GM23338 (cell line): ENCODE data around the gene CTNNA3. TPM values are rescaled to one million over a fixed set of nuclear protein-coding genes. Genes with fewer than 3 reads are reported as not detected.

Experiments used
- ATAC-seq: fragments of 200-7000 bp; cut with Tn5 transposase; 3 replicates; pipeline ENCODE4 v1.9.1; 2020
- DNase-seq: peaks from one replicate; pipeline ENCODE4 v3.0.0-alpha.2; 2015; ENCODE audit warnings: low spot score
- H2AFZ ChIP-seq: fragments of 200-600 bp; sonication (generic); 2 replicates; pipeline ENCODE4 v1.8.0; 2016; ENCODE audit warnings: antibody characterized with exemption, mild to moderate bottlenecking, moderate library complexity
- H3F3A ChIP-seq: fragments of 200-600 bp; sonication (generic); replicated peaks from 2 replicates; pipeline ENCODE4 v1.8.0; 2017; ENCODE audit warnings: antibody characterized with exemption, mixed run types, low read depth
- H3K27ac ChIP-seq: fragments of 200-600 bp; sonication (generic); 2 replicates; pipeline ENCODE4 v1.6.1; 2016; ENCODE audit warnings: low read depth
- H3K27me3 ChIP-seq: fragments of 200-600 bp; sonication (generic); 2 replicates; pipeline ENCODE4 v1.8.0; 2016; ENCODE audit warnings: mild to moderate bottlenecking, mixed run types, moderate library complexity; ENCODE audit not compliant: insufficient read depth
- H3K36me3 ChIP-seq: fragments of 200-600 bp; sonication (generic); 2 replicates; pipeline ENCODE4 v1.8.0; 2016; ENCODE audit warnings: mild to moderate bottlenecking; ENCODE audit not compliant: insufficient read depth
- H3K4me1 ChIP-seq: fragments of 200-600 bp; sonication (generic); 2 replicates; pipeline ENCODE4 v1.8.0; 2016; ENCODE audit warnings: mild to moderate bottlenecking, moderate library complexity; ENCODE audit not compliant: insufficient read depth
- H3K4me2 ChIP-seq: fragments of 200-600 bp; sonication (generic); 2 replicates; pipeline ENCODE4 v1.7.1; 2017; ENCODE audit warnings: mixed run types
- H3K4me3 ChIP-seq: fragments of 200-600 bp; sonication (generic); 2 replicates; pipeline ENCODE4 v1.6.1; 2016; ENCODE audit warnings: mixed run types
- H3K79me2 ChIP-seq: fragments of 200-600 bp; sonication (generic); replicated peaks from 2 replicates; pipeline ENCODE4 v1.8.0; 2017; ENCODE audit warnings: mild to moderate bottlenecking; ENCODE audit not compliant: insufficient read depth
- H3K9me2 ChIP-seq: fragments of 200-600 bp; sonication (generic); 2 replicates; pipeline ENCODE4 v1.8.0; 2017; ENCODE audit not compliant: insufficient read depth
- H4K20me1 ChIP-seq: fragments of 200-600 bp; sonication (generic); replicated peaks from 2 replicates; pipeline ENCODE4 v1.8.0; 2017; ENCODE audit warnings: mild to moderate bottlenecking; ENCODE audit not compliant: insufficient read depth
- H3K27ac Mint-ChIP-seq: 2 replicates; pipeline ENCODE4 v1.8.0; 2020; ENCODE audit warnings: inconsistent platforms, mild to moderate bottlenecking, moderate library complexity, mixed read lengths
- H3K27me3 Mint-ChIP-seq: 3 replicates; pipeline ENCODE4 v1.8.0; 2022; ENCODE audit warnings: low read depth, mild to moderate bottlenecking, moderate library complexity, mixed read lengths, inconsistent platforms; ENCODE audit not compliant: insufficient read depth, poor library complexity
- H3K36me3 Mint-ChIP-seq: 3 replicates; pipeline ENCODE4 v1.8.0; 2021; ENCODE audit warnings: low read depth, mild to moderate bottlenecking, inconsistent platforms, moderate library complexity, mixed read lengths
- H3K4me1 Mint-ChIP-seq: 3 replicates; pipeline ENCODE4 v1.8.0; 2020; ENCODE audit warnings: mild to moderate bottlenecking, inconsistent platforms, mixed read lengths
- H3K4me3 Mint-ChIP-seq: 3 replicates; pipeline ENCODE4 v1.8.0; 2021; ENCODE audit warnings: moderate library complexity, mild to moderate bottlenecking, inconsistent platforms, mixed read lengths
- H3K9me3 Mint-ChIP-seq: 3 replicates; pipeline ENCODE4 v1.8.0; 2020; ENCODE audit warnings: moderate library complexity, mild to moderate bottlenecking, inconsistent platforms, mixed read lengths
- CTCF ChIP-seq, 2 experiments: fragments of 200-600 bp in 1 of 2; sonication (generic) in 1 of 2; conservative IDR thresholded peaks; 2 replicates each; pipeline versions ENCODE4 v1.5.1 to v1.6.1; 2016 to 2017; ENCODE audit warnings: antibody characterized with exemption in 2 of 2, low read depth in 2 of 2, mild to moderate bottlenecking in 2 of 2, moderate library complexity in 1 of 2
- EZH2 ChIP-seq: fragments of 200-600 bp; sonication (generic); IDR thresholded peaks from one replicate; pipeline ENCODE4 v1.8.0; 2017; ENCODE audit warnings: antibody characterized with exemption, mild to moderate bottlenecking, low read depth; ENCODE audit not compliant: unreplicated experiment
- JUNB ChIP-seq: IDR thresholded peaks from one replicate; pipeline ENCODE4 v1.6.1; 2016; ENCODE audit warnings: antibody characterized with exemption; ENCODE audit not compliant: unreplicated experiment
- POLR2AphosphoS5 ChIP-seq: IDR thresholded peaks from 2 replicates; pipeline ENCODE4 v1.6.1; 2016; ENCODE audit warnings: antibody characterized with exemption, low read depth
- STAT1 ChIP-seq: IDR thresholded peaks from one replicate; pipeline ENCODE4 v1.6.1; 2016; ENCODE audit warnings: antibody characterized with exemption; ENCODE audit not compliant: unreplicated experiment
- ZNF462 ChIP-seq: fragments of 250-450 bp; sonication (Bioruptor Pico); IDR thresholded peaks from 2 replicates; pipeline ENCODE4 v1.5.0; 2020; ENCODE audit warnings: mild to moderate bottlenecking, moderate library complexity
- polyA plus RNA-seq: library from polyadenylated mRNA; unstranded; fragments of >200 nt; fragmentation: Nextera tagmentation; extraction: Ambion mirVana; gene quantifications from 2 replicates; pipeline ENCODE4 v1.2.1, GENCODE V29; 2016
- total RNA-seq: library from RNA; depleted of rRNA; stranded (reverse); fragments of >200 nt; shearing (Covaris generic); gene quantifications from 2 replicates; pipeline ENCODE4 v1.2.3, GENCODE V29; 2014

CTNNA3 gene
- total and polyA plus RNA-seq, 2 experiments from 2014 or later, result 0.71 to 3.3 TPM

- TF ChIP-seq STAT1 (no peak), EZH2 (no peak), CTCF (conservative IDR thresholded peaks at IDR 0.05; ENCODE audit: low read depth in 2 of 2) (no peak)
Measured at GRCh38 chr10:66095610-66096009, 1600.4 kb downstream of the CTNNA3 start (continued).

GRCh38 chr10:66085906-66086305, 1610.1 kb downstream of the CTNNA3 start:
- Histone ChIP-seq H3K27ac (no peak overlapping the region), H3K4me2 (no peak overlapping the region), H3F3A (no peaks in the 10 kb centered on the region), H3K9me2 (no peaks in the 10 kb centered on the region), H3K27me3 (no peaks in the 10 kb centered on the region), H3K36me3 (no peaks in the 10 kb centered on the region), H4K20me1 (no peaks in the 10 kb centered on the region), H2AFZ (no peak overlapping the region), H3K4me3 (no peak overlapping the region), H3K4me1 (no peaks in the 10 kb centered on the region), H3K79me2 (no peaks in the 10 kb centered on the region)
- Mint-ChIP-seq H3K9me3 (no peaks in the 10 kb centered on the region), H3K4me1 (peaks cover 3% of the 10 kb centered on the region), H3K27me3 (no peaks in the 10 kb centered on the region), H3K4me3 (no peak overlapping the region), H3K27ac (no peak overlapping the region), H3K36me3 (no peaks in the 10 kb centered on the region)
- ATAC-seq (no peak), DNase-seq (no peak)
- TF ChIP-seq POLR2AphosphoS5 (no peak), JUNB (no peak), ZNF462 (CRISPR knock-in tag) (no peak)
